Activated naive CD4-positive, alpha-beta T cell treated with anti-CD3 and anti-CD28 coated beads, Interleukin-2, amount 10 ng/mL, durations not matched to agents 5 hours and 36 hours (primary cell): ENCODE measurements around the gene B3GALT5. TPM values are rescaled to one million over a fixed set of nuclear protein-coding genes. Genes with fewer than 3 reads are reported as not detected.

Experiments
- total RNA-seq, 2 experiments: library from RNA; stranded (reverse); gene quantifications; one replicate each; pipeline ENCODE4 v1.2.3, GENCODE V29; 2021

B3GALT5 gene, protein sequence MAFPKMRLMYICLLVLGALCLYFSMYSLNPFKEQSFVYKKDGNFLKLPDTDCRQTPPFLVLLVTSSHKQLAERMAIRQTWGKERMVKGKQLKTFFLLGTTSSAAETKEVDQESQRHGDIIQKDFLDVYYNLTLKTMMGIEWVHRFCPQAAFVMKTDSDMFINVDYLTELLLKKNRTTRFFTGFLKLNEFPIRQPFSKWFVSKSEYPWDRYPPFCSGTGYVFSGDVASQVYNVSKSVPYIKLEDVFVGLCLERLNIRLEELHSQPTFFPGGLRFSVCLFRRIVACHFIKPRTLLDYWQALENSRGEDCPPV
- not detected for total RNA-seq

DNA sequence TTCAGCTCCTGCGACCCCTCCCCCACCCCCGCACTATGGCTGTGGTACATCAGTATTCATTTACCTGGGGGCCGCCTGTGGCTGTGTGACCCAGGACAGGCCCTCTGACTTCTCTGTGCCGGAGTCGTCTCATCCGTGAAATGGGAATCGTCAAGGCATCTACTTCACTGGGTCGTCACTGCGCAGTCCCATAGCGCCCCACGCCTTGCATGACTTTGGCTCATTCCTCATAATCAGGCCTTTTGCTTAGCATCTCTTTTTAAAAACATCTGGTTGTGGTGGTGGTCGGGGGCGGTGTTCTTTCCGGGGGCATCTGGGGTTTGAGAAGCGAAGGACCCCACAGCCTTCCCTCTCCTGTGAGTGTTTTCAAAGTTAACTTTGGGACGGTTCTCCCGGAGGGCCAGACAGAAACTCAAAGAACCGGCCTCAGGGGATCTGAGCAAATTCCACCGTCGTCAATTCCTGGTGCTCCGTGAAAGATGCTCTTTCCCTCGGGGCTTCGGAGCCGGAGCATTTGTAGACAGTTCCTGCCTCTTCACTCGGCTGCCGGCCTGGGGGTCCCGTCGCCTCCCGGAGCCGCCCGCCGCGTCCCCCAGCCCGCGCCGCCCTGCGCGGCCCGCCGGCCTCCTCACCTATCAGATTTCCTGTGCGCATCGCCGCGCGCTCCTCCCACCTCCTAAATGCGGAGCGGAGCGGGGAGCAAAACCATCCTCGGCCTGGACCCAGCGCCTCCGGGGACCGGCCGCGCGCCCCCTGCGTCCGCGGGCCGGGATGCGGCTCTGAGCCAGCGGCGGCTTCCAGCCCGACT, at the start of gene B3GALT5:
Gene B3GALT5 (plus strand): TSS at position 708 of the 808 bp plus-strand sequence. CDS start 47,620 bp downstream, outside the sequence.

Other genes with a start within 250 kb of the B3GALT5 start
- gene LCA5L, start 167.2 kb upstream of the B3GALT5 start, total RNA-seq: not detected
- 1 to 10 TPM; 1.1 to 1.3 TPM for gene SH3BGR, start 161.0 kb upstream of the B3GALT5 start, total RNA-seq
- gene IGSF5, start 132.2 kb downstream of the B3GALT5 start, total RNA-seq: not detected